Nucleus accumbens (tissue), 56 donors: ENCODE measurements around the gene ASCL2.

Experiments
- DNase-seq, 56 donors: peaks; one replicate each; lab custom pipeline; 2025; lab: John Stamatoyannopoulos, UW

The ASCL2 gene

GRCh38 chr11:2270322-2271076 is at the start of gene ASCL2:
Gene ASCL2, minus strand, starts transcription at chr11:2270588. Its CDS starts 256 bp downstream, at chr11:2270332.
- no peak for DNase-seq

GRCh38 chr11:2319791-2320472 is 49.5 kb upstream of the ASCL2 start:
- DNase-seq = no peak

- no peak for DNase-seq
These were observed 48.3 kb upstream of the ASCL2 start for GRCh38 chr11:2318707-2319106.

- DNase-seq = no peak
These were observed 47.7 kb upstream of the ASCL2 start for GRCh38 chr11:2318123-2318522.

GRCh38 chr11:2317354-2318050 is 47.1 kb upstream of the ASCL2 start:
- no peak for DNase-seq

GRCh38 chr11:2316963-2317244 is 46.5 kb upstream of the ASCL2 start:
- DNase-seq = no peak

GRCh38 chr11:2316169-2316962 is 46.0 kb upstream of the ASCL2 start:
- DNase-seq = no peak

- DNase-seq = peak in 1 of 56 donors; percentile 57
These were observed 45.2 kb upstream of the ASCL2 start for GRCh38 chr11:2315395-2316168.

GRCh38 chr11:2314525-2315394 is 44.4 kb upstream of the ASCL2 start:
- peak in 54 of 56 donors; percentile 17 to 91 (median 70) for DNase-seq

GRCh38 chr11:2314136-2314524 is 43.7 kb upstream of the ASCL2 start:
- no peak for DNase-seq

- DNase-seq = no peak
These were observed 42.9 kb upstream of the ASCL2 start for GRCh38 chr11:2313051-2313951.

- no peak for DNase-seq
These were observed 42.0 kb upstream of the ASCL2 start for GRCh38 chr11:2312232-2313042.

- no peak for DNase-seq
These were observed 41.2 kb upstream of the ASCL2 start for GRCh38 chr11:2311353-2312133.

- DNase-seq = no peak
These were observed 40.5 kb upstream of the ASCL2 start for GRCh38 chr11:2310786-2311352.

GRCh38 chr11:2310073-2310785 is 39.8 kb upstream of the ASCL2 start:
- DNase-seq = no peak
